Esophagus (tissue), 2 donors: ENCODE measurements around the gene LONP1. TPM values are rescaled to one million over a fixed set of nuclear protein-coding genes. Genes with fewer than 3 reads are reported as not detected.

Experiments used
- H3K27ac ChIP-seq, 2 donors: one replicate each; pipeline ENCODE4 v1.5.1; 2013; ENCODE audit warnings: low read depth in 2 of 2, mild to moderate bottlenecking in 2 of 2, inconsistent platforms in 1 of 2, low read length in 1 of 2, moderate library complexity in 1 of 2
- H3K27me3 ChIP-seq, 2 donors: one replicate each; pipeline ENCODE4 v1.6.1; 2013; ENCODE audit warnings: low read length in 2 of 2, control low read depth in 1 of 2, mild to moderate bottlenecking in 1 of 2; ENCODE audit not compliant: insufficient read depth in 2 of 2, control insufficient read depth in 1 of 2
- H3K36me3 ChIP-seq, 2 donors: one replicate each; pipeline ENCODE4 v1.6.1; 2013; ENCODE audit warnings: low read length in 1 of 2; ENCODE audit not compliant: control insufficient read depth in 2 of 2, insufficient read depth in 2 of 2
- H3K4me1 ChIP-seq, 2 donors: one replicate each; pipeline ENCODE4 v1.6.1; 2013; ENCODE audit warnings: low read length in 1 of 2; ENCODE audit not compliant: control insufficient read depth in 2 of 2, insufficient read depth in 2 of 2
- H3K4me3 ChIP-seq, 2 donors: one replicate each; pipeline ENCODE4 v1.5.1; 2013; ENCODE audit warnings: low read length in 2 of 2, mild to moderate bottlenecking in 2 of 2, low read depth in 1 of 2, moderate library complexity in 1 of 2
- H3K9me3 ChIP-seq, 2 donors: one replicate each; pipeline ENCODE4 v1.6.1; 2013; ENCODE audit warnings: mild to moderate bottlenecking in 2 of 2, low read depth in 1 of 2, low read length in 1 of 2, moderate library complexity in 1 of 2; ENCODE audit not compliant: control insufficient read depth in 2 of 2, insufficient read depth in 1 of 2
- WGBS, 2 donors: extraction: QIAGEN DNeasy Blood & Tissue Kit; methylation state at CpG; one replicate each; pipeline ENCODE4 v1.1.7; 2013; 5-methylcytosine and 5-hydroxymethylcytosine counted together
- polyA plus RNA-seq, 2 donors: library from polyadenylated mRNA; stranded (reverse); fragments of 200-250 nt; gene quantifications; one replicate each; pipeline ENCODE4 v1.2.3, GENCODE V29; 2013
- donor health status: healthy with polysubstance abuse.
- donor health status: Bipolar disorder and iron deficiency.

The LONP1 gene
- polyA plus RNA-seq, 2 donors = 19.3 to 36.1 TPM

- Histone ChIP-seq H3K27ac (no peak overlapping the region), H3K4me1 (no peaks in the 10 kb centered on the region), H3K27me3 (no peaks in the 10 kb centered on the region), H3K9me3 (no peaks in the 10 kb centered on the region), H3K4me3 (no peak overlapping the region), H3K36me3 (peaks cover 17 to 61% of the 10 kb centered on the region in 2 donors)
- 76 to 87% methylated on average over 5 of the region's 5 CpGs for WGBS, 2 donors
Measured at GRCh38 chr19:5655412-5655811, 64.5 kb downstream of the LONP1 start.

- no peak overlapping the region for H3K4me3 ChIP-seq
- H3K27ac ChIP-seq = no peak overlapping the region
- 92 to 94% methylated on average over 5 of the region's 5 CpGs for WGBS, 2 donors
- H3K4me1 ChIP-seq = no peaks in the 10 kb centered on the region
- H3K27me3 ChIP-seq = no peaks in the 10 kb centered on the region
- no peaks in the 10 kb centered on the region for H3K9me3 ChIP-seq
- peaks cover 19 to 59% of the 10 kb centered on the region in 2 donors for H3K36me3 ChIP-seq
Measured at GRCh38 chr19:5654931-5655330, 65.0 kb downstream of the LONP1 start.

DNA sequence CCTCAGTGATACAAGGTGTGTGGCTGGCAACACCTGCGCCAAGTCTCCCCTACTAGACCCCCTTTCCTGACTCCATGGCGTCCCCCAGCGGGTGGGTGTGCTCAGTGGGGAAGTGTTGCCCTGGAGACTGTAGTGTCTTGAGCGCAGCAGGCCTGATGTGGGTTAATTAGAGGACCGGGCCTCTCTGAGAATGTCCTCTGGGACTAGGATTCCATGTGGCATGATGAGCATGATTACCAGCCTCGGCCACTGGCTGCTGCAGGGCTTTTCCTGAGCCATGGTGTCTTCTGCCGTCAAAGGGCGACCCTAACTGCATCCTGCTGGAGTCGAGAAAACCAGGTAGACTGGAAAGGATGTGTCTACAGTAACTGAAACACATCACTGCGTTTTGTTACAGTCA is 67.7 kb downstream of the LONP1 start:
- Histone ChIP-seq H3K4me1 (no peaks in the 10 kb centered on the region), H3K27me3 (no peaks in the 10 kb centered on the region), H3K36me3 (peaks cover 20 to 54% of the 10 kb centered on the region in 2 donors), H3K9me3 (no peaks in the 10 kb centered on the region), H3K4me3 (no peak overlapping the region), H3K27ac (no peak overlapping the region)
- WGBS, 2 donors = 88 to 91% methylated on average over 10 of the region's 10 CpGs

DNA sequence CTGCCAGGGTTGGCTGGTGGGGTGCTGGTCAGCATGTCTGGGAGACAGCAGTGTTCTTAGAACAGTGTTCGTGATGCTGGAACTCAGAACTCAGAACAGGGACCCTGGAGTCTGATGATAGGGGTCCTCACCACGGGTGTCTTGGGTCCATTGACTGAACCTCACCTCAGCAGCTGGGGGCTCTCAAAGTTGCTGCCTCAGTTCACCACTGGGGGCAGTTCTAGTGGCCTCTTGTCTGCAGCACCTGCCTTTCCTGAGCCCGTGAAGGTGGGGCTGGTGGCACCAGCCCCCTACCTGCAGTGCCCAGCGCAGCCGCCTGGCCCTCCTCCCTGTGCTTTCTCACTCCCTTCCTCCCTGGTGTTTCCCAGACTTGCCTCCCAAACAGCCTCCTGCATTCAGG is 68.6 kb downstream of the LONP1 start:
- 94% methylated on average over 5 of the region's 5 CpGs for WGBS, 2 donors
- no peaks in the 10 kb centered on the region for H3K27me3 ChIP-seq
- no peak overlapping the region for H3K27ac ChIP-seq
- peaks cover 25 to 58% of the 10 kb centered on the region in 2 donors for H3K36me3 ChIP-seq
- H3K4me1 ChIP-seq = no peaks in the 10 kb centered on the region
- H3K4me3 ChIP-seq = no peak overlapping the region
- no peaks in the 10 kb centered on the region for H3K9me3 ChIP-seq

- H3K4me1 ChIP-seq = no peaks in the 10 kb centered on the region
- H3K27ac ChIP-seq = no peak overlapping the region
- H3K4me3 ChIP-seq = no peak overlapping the region
- peaks cover 25 to 52% of the 10 kb centered on the region in 2 donors for H3K36me3 ChIP-seq
- no peaks in the 10 kb centered on the region for H3K9me3 ChIP-seq
- H3K27me3 ChIP-seq = no peaks in the 10 kb centered on the region
- 93 to 94% methylated on average over 9 to 11 of the region's 11 CpGs for WGBS, 2 donors
Measured at GRCh38 chr19:5648464-5648863, 71.5 kb downstream of the LONP1 start.

DNA sequence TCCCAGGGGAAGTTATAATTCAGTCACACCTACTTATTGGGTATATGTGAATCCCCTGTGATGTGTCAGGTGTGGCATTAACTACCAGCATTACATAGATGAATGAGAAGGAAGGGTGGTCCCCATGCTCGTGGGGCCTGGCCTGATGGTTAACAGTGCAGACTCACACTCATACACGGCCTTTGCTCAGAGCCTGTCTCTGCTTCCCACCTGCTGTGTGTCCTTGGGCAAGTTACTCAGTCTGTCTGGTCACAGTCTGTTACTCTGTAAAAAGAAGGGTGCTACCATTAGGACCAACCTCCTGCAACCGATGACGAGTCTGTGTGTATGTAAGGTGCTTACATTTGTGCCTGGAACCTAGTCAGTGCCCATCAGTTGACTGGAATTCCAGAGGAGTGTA is 73.2 kb downstream of the LONP1 start:
- H3K4me3 ChIP-seq = no peak overlapping the region
- H3K27me3 ChIP-seq = no peaks in the 10 kb centered on the region
- H3K27ac ChIP-seq = no peak overlapping the region
- WGBS, 2 donors = 89 to 91% methylated on average over 4 of the region's 4 CpGs
- no peaks in the 10 kb centered on the region for H3K9me3 ChIP-seq
- H3K36me3 ChIP-seq = peaks cover 18 to 44% of the 10 kb centered on the region in 2 donors
- H3K4me1 ChIP-seq = peaks cover 0 to under 1% of the 10 kb centered on the region in 2 donors

- no peak overlapping the region for H3K27ac ChIP-seq
- WGBS, 2 donors = 78 to 88% methylated on average over 5 of the region's 5 CpGs
- no peaks in the 10 kb centered on the region for H3K27me3 ChIP-seq
- peaks cover 11 to 36% of the 10 kb centered on the region in 2 donors for H3K36me3 ChIP-seq
- no peak overlapping the region for H3K4me3 ChIP-seq
- no peaks in the 10 kb centered on the region for H3K9me3 ChIP-seq
- peaks cover 0 to 3% of the 10 kb centered on the region in 2 donors for H3K4me1 ChIP-seq
Measured at GRCh38 chr19:5645409-5645808, 74.5 kb downstream of the LONP1 start.

GRCh38 chr19:5644037-5644436 is 75.9 kb downstream of the LONP1 start:
- Histone ChIP-seq H3K4me1 (peaks cover 0 to 3% of the 10 kb centered on the region in 2 donors), H3K27ac (no peak overlapping the region), H3K27me3 (no peaks in the 10 kb centered on the region), H3K4me3 (no peak overlapping the region), H3K9me3 (no peaks in the 10 kb centered on the region), H3K36me3 (peaks cover 8 to 32% of the 10 kb centered on the region in 2 donors)
- WGBS, 2 donors = 88 to 93% methylated on average over 2 of the region's 2 CpGs

DNA sequence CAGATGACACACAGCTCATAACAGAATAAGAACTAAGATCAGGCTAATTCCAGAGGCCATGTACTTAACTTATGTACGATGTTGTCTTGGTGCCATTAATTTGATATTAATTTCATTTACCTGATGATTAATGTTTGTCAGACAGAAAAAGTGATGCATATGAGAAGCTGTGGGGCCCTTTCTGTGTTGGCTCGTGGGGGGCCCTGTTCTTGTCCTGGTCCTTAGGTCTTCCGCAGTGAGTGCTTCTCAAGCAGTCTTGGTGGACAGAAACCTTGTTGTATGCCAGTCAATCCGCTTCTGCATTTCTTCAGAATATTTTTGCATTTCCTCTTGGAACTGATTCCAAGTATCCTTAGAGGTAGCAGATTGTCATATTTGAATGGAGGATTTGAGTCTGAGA is 76.9 kb downstream of the LONP1 start:
- H3K36me3 ChIP-seq = peaks cover 8 to 32% of the 10 kb centered on the region in 2 donors
- 85 to 89% methylated on average over 4 of the region's 4 CpGs for WGBS, 2 donors

GRCh38 chr19:5642204-5642603 is 77.7 kb downstream of the LONP1 start:
- Histone ChIP-seq H3K9me3 (no peaks in the 10 kb centered on the region), H3K4me1 (peaks cover 0 to 3% of the 10 kb centered on the region in 2 donors), H3K4me3 (no peak overlapping the region), H3K36me3 (peaks cover 8 to 27% of the 10 kb centered on the region in 2 donors), H3K27ac (peak overlapping the region in 1 of 2 donors; percentile 3), H3K27me3 (no peaks in the 10 kb centered on the region)
- 84 to 93% methylated on average over 2 of the region's 2 CpGs for WGBS, 2 donors

More for the DNA sequence above, 76.9 kb downstream of the LONP1 start:
- Histone ChIP-seq H3K9me3 (no peaks in the 10 kb centered on the region), H3K27me3 (no peaks in the 10 kb centered on the region), H3K4me1 (peaks cover 0 to 3% of the 10 kb centered on the region in 2 donors), H3K27ac (no peak overlapping the region), H3K4me3 (no peak overlapping the region)
